Airway epithelial cell (primary cell): ENCODE measurements around the gene GTF3C2. TPM values are rescaled to one million over a fixed set of nuclear protein-coding genes. Genes with fewer than 3 reads are reported as not detected.

Experiments used
- total RNA-seq: library from RNA; depleted of rRNA; stranded (reverse); fragments of >200 nt; gene quantifications from 2 replicates; pipeline ENCODE4 v1.2.3, GENCODE V29; 2015

GTF3C2 gene, protein sequence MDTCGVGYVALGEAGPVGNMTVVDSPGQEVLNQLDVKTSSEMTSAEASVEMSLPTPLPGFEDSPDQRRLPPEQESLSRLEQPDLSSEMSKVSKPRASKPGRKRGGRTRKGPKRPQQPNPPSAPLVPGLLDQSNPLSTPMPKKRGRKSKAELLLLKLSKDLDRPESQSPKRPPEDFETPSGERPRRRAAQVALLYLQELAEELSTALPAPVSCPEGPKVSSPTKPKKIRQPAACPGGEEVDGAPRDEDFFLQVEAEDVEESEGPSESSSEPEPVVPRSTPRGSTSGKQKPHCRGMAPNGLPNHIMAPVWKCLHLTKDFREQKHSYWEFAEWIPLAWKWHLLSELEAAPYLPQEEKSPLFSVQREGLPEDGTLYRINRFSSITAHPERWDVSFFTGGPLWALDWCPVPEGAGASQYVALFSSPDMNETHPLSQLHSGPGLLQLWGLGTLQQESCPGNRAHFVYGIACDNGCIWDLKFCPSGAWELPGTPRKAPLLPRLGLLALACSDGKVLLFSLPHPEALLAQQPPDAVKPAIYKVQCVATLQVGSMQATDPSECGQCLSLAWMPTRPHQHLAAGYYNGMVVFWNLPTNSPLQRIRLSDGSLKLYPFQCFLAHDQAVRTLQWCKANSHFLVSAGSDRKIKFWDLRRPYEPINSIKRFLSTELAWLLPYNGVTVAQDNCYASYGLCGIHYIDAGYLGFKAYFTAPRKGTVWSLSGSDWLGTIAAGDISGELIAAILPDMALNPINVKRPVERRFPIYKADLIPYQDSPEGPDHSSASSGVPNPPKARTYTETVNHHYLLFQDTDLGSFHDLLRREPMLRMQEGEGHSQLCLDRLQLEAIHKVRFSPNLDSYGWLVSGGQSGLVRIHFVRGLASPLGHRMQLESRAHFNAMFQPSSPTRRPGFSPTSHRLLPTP
- total RNA-seq: 38.6 and 48.0 TPM in 2 replicates

DNA sequence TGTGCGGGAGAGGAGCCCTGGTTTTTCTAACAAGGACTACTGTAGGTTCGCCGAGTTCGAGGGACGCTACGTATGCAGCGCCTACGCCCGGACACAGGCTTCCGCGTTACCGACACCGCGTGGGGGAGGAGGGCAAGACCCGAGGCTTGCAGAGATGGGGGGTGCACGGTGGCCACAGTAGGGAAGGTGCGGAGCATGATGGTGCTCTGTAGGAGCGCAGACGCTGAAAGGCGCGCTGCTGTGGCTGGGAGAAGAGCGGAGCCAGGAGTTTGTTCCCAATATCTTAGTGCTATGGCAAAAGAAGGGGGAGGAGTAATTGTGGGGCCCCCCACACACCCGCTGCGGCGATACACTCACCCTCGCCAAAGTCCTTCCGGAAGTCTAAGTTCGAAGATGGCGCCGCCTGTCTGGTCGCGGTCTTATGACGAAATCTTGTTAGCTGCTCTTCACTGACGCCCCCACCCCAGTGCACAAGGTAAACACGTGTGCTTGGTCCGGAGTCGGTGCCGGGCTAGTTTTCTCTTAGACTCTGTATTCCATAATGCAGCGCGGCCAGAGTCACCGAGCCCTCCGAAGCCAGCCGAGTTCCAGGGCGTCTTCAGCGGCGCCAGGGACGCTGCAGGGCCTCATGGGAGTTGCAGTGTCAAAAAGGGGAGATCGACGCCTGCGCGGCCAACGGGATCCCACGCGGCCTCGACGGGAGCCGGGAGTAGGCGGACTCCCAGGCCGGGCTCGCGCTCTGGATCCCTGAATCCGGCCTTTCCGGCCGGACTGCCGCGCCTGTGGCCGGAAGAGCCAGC is at the start of gene GTF3C2:
GTF3C2 (minus strand) TSS at position 383 of the 800 bp plus-strand sequence. CDS start 13,210 bp downstream, outside the sequence.

DNA sequence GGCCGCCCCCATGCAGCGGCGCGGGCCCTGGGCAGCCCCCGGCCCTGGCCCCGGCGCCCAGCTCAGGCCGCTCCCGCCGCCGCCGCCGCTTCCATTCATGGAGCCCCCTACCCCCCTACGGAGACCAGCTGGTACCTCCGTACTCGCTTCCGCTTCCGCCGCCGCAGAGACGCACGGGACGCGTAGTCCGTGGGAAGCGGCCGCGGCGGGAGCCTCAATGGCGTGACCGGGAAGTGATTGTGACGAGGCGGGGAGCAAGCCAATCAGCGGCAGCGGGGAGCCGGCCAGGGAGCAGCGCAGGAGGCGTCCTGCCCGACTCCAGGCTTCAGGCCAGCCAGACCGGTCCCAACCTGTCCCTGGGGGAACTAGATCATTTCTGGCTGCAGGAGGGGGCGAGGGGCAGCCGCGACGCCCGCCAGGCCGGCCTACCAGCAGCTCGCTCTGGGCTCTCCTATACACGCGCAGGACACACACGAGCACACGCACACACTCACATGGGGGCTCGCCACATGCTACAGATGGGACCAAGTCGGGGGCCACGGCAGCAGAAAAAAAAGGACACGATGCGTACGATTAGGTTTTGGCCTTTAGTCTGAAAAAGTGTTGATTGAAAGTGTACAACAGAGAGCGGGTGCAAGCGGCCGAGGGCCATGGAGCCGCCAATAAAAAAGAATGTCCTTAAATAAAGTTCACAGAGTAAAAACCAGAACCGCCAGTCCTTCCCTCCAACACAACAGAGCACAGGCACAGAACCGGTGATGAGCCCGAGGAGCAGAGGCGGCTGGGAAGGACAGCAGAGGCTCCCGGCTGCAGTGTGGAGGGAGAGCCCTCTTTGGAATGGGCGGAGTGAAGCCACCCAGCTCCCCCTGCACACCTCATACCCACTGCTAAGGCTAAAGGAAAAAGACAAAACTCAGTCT is 24.3 kb upstream of the GTF3C2 start, which contains the start of gene ZNF513:
ZNF513 (minus strand) TSS at position 109 of the 920 bp plus-strand sequence. CDS start 208 bp downstream, outside the sequence.

DNA sequence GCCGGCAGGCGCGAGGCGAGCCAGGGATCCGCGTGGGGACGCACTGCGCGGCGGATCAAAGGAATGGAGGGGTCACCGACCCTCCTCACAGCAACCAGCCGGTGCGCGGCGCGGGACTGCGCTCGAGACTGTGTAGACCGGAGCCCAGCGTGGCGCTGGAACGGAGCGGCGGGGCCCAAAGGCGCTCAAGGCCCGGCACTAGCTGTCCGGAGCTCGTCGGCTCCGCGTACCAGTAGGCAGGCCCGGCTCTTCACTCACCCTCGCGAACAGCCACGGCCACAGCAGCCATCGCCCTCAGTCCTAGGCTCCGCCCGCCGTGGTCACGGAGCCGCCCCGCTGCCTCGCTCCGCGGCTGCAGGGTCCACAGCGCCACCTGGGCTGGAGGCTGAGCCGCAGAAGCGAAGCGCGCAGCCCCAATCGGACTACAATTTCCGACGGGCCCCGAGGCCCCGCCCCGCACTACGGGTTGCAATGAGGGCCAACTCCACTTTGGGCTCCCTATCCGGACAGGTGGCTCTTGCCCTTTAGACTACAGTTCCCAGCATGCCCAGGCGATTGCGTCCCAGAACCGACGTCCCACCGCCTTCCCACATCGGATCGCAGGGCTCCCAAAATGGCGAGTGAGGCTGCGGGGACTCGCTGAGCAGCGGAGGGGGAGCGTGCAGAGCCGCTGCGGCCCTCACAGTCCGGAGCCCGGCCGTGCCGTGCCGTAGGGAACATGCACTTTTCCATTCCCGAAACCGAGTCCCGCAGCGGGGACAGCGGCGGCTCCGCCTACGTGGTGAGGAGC is 13.7 kb upstream of the GTF3C2 start, which contains the start of the genes EIF2B4 and SNX17:
EIF2B4 (minus strand) TSS at position 313 of the 790 bp plus-strand sequence; CDS start at position 289, 24 bp downstream.
SNX17 (plus strand) TSS at position 591 of the 790 bp plus-strand sequence; CDS start at position 719, 128 bp downstream.

DNA sequence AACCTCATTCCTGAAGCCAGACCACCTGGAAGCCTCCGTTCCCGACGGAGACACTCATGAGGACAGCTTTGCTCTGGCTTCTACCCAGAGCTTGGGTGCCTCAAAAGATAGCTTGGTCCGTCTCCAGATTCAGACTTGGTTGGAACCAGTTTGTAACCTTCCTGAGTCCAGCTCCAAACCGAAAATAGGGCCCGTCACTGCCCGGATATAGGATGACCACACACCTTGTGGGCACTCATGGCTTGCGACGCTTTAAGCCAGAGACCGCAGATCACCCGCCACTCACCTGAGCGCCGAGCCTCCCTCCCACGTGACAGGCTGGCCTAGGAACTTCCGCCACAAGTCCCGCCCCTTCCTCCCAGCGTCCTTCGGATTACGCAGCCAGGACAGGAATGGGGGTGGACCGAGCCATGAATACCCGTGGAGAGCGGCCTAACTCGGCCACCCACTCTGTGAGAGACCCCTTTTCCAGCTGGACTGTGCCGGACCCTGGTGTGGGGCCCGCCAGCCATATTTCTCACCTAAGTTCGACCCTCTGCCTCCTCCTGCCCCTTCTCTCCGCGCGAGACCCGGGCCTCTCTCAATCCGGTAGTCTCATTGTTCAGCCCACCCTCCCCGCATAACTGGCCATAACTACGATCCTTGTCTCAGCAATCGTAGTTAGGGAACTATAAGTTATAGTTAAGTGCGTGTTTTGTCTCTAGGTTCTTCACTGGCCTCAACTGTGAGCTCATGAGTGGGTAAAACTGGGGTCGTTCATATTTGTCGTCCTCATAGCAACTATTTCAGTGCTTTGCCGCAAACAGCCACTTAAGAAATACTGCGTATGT is 33.6 kb downstream of the GTF3C2 start, which contains the start of gene MPV17:
MPV17 (minus strand) TSS at position 332 of the 830 bp plus-strand sequence. CDS start 580 bp downstream, outside the sequence.

DNA sequence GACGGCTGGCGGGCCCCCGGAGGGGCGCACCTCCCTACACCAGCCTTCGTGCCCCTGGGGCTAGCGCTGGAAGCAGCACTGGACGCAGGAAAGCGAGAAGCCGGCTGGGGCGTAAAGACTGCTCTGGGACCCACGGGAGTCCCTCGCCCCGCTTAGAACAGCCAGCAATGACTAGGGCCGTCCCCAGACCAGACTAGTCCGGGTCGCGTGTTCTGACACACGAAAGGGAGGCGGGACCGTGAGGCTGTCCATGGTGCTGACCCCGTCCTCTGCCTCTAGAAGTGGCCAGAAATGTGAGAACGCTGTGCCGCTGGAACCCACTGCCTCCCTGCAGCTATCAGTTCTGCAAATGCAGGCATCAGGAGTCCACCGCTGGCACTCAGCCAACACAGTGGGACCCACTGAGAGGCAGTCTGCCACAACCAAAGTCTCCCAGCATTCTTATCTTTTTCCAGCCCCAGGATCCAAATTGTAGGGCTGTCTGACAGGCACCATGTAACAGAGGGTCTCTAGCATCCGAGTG is 48.1 kb downstream of the GTF3C2 start, which contains the start of gene UCN:
UCN (minus strand) TSS at position 87 of the 523 bp plus-strand sequence. CDS start 550 bp downstream, outside the sequence.

DNA sequence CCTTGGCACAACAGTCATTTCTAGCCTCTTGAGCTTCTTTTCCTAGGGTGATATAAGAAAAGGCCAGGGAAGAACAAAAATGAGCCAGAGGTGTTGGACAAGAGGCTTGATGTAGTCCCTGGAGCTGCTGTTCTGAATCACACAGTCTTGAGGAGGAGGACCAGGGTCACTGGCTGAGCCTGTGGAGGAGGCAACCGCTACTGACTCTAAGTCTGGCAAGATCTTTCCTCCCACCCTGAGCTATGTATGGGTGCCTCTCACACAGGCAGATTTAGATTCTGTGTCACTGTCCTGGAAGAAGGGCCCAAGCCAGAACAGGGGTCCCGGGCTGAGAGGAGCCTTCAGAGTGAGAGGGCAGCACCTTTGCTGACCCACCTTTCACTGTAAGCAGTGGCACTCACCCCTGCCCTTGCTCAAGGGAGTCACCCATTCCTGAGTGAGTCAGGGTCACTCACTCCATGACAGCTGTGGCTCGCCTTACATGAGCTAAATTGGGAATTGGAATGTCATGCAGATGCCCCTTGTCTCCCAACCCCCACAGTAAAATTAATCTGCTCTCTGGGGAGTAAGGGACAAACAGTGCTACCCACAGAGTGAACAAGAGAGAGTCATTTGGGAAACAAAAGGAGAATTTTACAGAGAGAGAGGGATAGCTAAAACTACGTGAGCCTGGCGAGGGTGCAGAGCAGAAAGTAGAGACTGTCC is 74.6 kb downstream of the GTF3C2 start, which contains the start of gene TRIM54:
TRIM54 (plus strand) TSS at position 575 of the 705 bp plus-strand sequence. CDS start 303 bp downstream, outside the sequence.

Other genes with a start within 250 kb of the GTF3C2 start
- gene CGREF1, start 237.6 kb downstream of the GTF3C2 start, total RNA-seq: 0.70 and 3.2 TPM in 2 replicates
- gene ABHD1, start 232.9 kb downstream of the GTF3C2 start, total RNA-seq: not detected in 2 replicates
- gene PREB, start 222.1 kb downstream of the GTF3C2 start, total RNA-seq: 59.9 and 68.1 TPM in 2 replicates
- gene PRR30, start 217.4 kb downstream of the GTF3C2 start, total RNA-seq: not detected in 2 replicates
- not detected in 2 replicates for gene TCF23, start 207.8 kb downstream of the GTF3C2 start, total RNA-seq
- gene ATRAID, start 144.7 kb downstream of the GTF3C2 start, total RNA-seq: 120 and 148 TPM in 2 replicates
- gene SLC5A6, start 144.5 kb downstream of the GTF3C2 start, total RNA-seq: 29.6 and 40.1 TPM in 2 replicates
- gene CAD, start 139.4 kb downstream of the GTF3C2 start, total RNA-seq: 43.7 and 51.4 TPM in 2 replicates
- gene SLC30A3, start 93.7 kb downstream of the GTF3C2 start, total RNA-seq: not detected in 2 replicates
- gene DNAJC5G, start 81.3 kb downstream of the GTF3C2 start, total RNA-seq: not detected in 2 replicates
- gene TRIM54, start 74.3 kb downstream of the GTF3C2 start, total RNA-seq: not detected in 2 replicates
- gene UCN, start 48.3 kb downstream of the GTF3C2 start, total RNA-seq: 0.49 and 1.7 TPM in 2 replicates
- gene MPV17, start 33.7 kb downstream of the GTF3C2 start, total RNA-seq: 73.2 and 88.3 TPM in 2 replicates
- gene EIF2B4, start 13.6 kb upstream of the GTF3C2 start, total RNA-seq: 35.3 and 37.6 TPM in 2 replicates
- 86.1 and 106 TPM in 2 replicates for gene SNX17, start 13.9 kb upstream of the GTF3C2 start, total RNA-seq
- gene ZNF513, start 24.0 kb upstream of the GTF3C2 start, total RNA-seq: 9.1 and 11.0 TPM in 2 replicates
- 114 and 115 TPM in 2 replicates for gene PPM1G, start 52.8 kb upstream of the GTF3C2 start, total RNA-seq
- gene NRBP1, start 71.9 kb upstream of the GTF3C2 start, total RNA-seq: 64.1 and 83.3 TPM in 2 replicates
- gene KRTCAP3, start 85.6 kb upstream of the GTF3C2 start, total RNA-seq: 44.1 and 86.7 TPM in 2 replicates
- 8.2 and 9.2 TPM in 2 replicates for gene IFT172, start 133.0 kb upstream of the GTF3C2 start, total RNA-seq
- gene FNDC4, start 138.4 kb upstream of the GTF3C2 start, total RNA-seq: 9.7 and 12.5 TPM in 2 replicates
- not detected in 2 replicates for gene GCKR, start 140.1 kb upstream of the GTF3C2 start, total RNA-seq
- 14.7 and 22.4 TPM in 2 replicates for gene ZNF512, start 226.3 kb upstream of the GTF3C2 start, total RNA-seq